H1 (cell line): Measurements from ENCODE around the gene GPC1. TPM values are rescaled to one million over a fixed set of nuclear protein-coding genes. Genes with fewer than 3 reads are reported as not detected.

ENCODE experiments used
- CHD2 ChIP-seq: IDR thresholded peaks from 2 replicates; pipeline ENCODE4 v1.6.1; 2012; ENCODE audit warnings: low read length, improper control_type of control experiment
- RAD21 ChIP-seq, 2 experiments: IDR thresholded peaks in 1 of 2; conservative IDR thresholded peaks in 1 of 2; 2 replicates each; pipeline ENCODE4 v1.6.1; 2011; ENCODE audit warnings: low read depth in 2 of 2, low read length in 2 of 2, improper control_type of control experiment in 1 of 2, inconsistent platforms in 1 of 2, mild to moderate bottlenecking in 1 of 2, moderate library complexity in 1 of 2
- SP1 ChIP-seq: IDR thresholded peaks from 2 replicates; pipeline ENCODE4 v1.6.1; 2011; ENCODE audit warnings: low read depth, low read length
- polyA plus RNA-seq, 7 experiments: library from polyadenylated mRNA; depleted of rRNA in 3 of 7; stranded (reverse) in 5 of 7; unstranded in 2 of 7; fragments of >200 nt in 5 of 7; fragments of 200-250 nt in 2 of 7; gene quantifications; 1 replicate in 5 of 7; 2 replicates in 1 of 7; 4 replicates in 1 of 7; pipeline versions ENCODE4 v1.2.1 to v1.2.3, GENCODE V29; 2011 to 2013; ENCODE audit warnings: missing spikeins in 2 of 7, mixed read lengths in 2 of 7
- total RNA-seq: library from RNA; stranded (reverse); fragmentation: NEBNext Ultra II Directional; extraction: Animal tissue kit (Norgen Biotek cat#: 25700); gene quantifications from 2 replicates; pipeline ENCODE4 v1.2.1, GENCODE V29; 2021

GPC1 gene
- total and polyA plus RNA-seq, 2 of the 8 experiments (the other 6 are each of a cell fraction or from before 2014, with no cell fraction given): 21.9 to 28.3 TPM

DNA sequence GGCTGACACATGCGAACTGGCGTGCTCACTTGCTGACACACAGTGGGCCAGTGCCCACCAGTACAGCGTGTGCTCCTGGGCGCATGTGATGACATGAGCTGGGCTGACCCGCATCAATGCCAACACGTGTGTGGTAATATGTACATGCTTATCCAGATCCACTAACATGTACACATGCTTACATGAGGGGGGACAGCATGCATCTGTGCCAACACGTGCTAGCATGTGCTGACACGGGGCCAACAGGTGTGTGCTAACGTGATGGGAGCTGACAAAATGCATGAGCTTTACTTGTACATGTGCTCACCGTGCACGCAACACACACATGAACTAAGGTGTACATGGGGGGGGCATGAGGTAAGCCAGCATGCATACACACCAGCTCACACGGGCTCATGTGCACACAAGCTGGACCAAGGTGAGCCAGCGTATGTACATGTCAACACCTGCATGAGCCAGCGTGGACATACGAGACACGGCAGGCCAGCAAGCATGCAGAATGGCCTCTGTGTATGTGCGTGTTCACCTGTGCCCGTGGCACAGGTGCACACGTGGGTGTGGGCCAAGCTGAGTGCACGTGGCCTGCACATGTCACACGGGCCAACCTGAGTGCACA is 28.5 kb downstream of the GPC1 start (continued):
- TF ChIP-seq SP1: no peak
- TF ChIP-seq CHD2: no peak
- no peak for TF ChIP-seq RAD21 (IDR thresholded peaks at IDR 0.05 in 1 of 2, conservative IDR thresholded peaks at IDR 0.05 in 1 of 2; ENCODE audit: low read depth in 2 of 2, low read length in 2 of 2)
